ENCODE data around the gene MMP14.

- TF ChIP-seq, protein P1, sequence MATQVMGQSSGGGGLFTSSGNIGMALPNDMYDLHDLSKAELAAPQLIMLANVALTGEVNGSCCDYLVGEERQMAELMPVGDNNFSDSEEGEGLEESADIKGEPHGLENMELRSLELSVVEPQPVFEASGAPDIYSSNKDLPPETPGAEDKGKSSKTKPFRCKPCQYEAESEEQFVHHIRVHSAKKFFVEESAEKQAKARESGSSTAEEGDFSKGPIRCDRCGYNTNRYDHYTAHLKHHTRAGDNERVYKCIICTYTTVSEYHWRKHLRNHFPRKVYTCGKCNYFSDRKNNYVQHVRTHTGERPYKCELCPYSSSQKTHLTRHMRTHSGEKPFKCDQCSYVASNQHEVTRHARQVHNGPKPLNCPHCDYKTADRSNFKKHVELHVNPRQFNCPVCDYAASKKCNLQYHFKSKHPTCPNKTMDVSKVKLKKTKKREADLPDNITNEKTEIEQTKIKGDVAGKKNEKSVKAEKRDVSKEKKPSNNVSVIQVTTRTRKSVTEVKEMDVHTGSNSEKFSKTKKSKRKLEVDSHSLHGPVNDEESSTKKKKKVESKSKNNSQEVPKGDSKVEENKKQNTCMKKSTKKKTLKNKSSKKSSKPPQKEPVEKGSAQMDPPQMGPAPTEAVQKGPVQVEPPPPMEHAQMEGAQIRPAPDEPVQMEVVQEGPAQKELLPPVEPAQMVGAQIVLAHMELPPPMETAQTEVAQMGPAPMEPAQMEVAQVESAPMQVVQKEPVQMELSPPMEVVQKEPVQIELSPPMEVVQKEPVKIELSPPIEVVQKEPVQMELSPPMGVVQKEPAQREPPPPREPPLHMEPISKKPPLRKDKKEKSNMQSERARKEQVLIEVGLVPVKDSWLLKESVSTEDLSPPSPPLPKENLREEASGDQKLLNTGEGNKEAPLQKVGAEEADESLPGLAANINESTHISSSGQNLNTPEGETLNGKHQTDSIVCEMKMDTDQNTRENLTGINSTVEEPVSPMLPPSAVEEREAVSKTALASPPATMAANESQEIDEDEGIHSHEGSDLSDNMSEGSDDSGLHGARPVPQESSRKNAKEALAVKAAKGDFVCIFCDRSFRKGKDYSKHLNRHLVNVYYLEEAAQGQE (IDR thresholded peaks at IDR 0.05; ENCODE audit: insufficient replicate concordance, low read depth), result no peak
- TF ChIP-seq CTCF (IDR thresholded peaks at IDR 0.05; ENCODE audit: insufficient read depth, low read length) (no peak), GABPA (IDR thresholded peaks at IDR 0.05; ENCODE audit: low read depth) (no peak)
Measured at GRCh38 chr14:22895402-22895801, 59.0 kb downstream of the MMP14 start.

All from HL-60 (cell line).